PC-3 (cell line): ENCODE measurements around the gene SEMA4B. TPM values are rescaled to one million over a fixed set of nuclear protein-coding genes. Genes with fewer than 3 reads are reported as not detected.
A peak's percentile ranks its signal among the peaks of the same experiment; 100 is the strongest.

Source experiments
- ATAC-seq: fragments of 200-7000 bp; cut with Tn5 transposase; 2 replicates; pipeline ENCODE4 v1.9.1; 2020; ENCODE audit warnings: mild to moderate bottlenecking, moderate library complexity
- BruUV-seq: library from RNA; stranded (reverse); fragments of 400-500 nt; replicated peaks from 2 replicates; lab custom pipeline; 2021; lab: Mats Ljungman, UMichigan
- CTCF ChIA-PET: fragments of 300-600 bp; sonication (Branson Sonifier 250); formaldehyde crosslinking; loops from one replicate; lab custom pipeline; 2022; ENCODE audit warnings: antibody characterized with exemption; lab: Charles Lee
- POLR2A ChIA-PET: fragments of 300-600 bp; sonication (Branson Sonifier 250); formaldehyde crosslinking; loops from one replicate; lab custom pipeline; 2022; ENCODE audit warnings: antibody characterized with exemption; ENCODE audit not compliant: unreplicated experiment; lab: Charles Lee
- DNase-seq: peaks from one replicate; pipeline ENCODE4 v3.0.0-alpha.2; 2015
- H2AFZ ChIP-seq: fragments of 300-600 bp; sonication (generic); 2 replicates; pipeline ENCODE4 v1.6.0; 2016; ENCODE audit warnings: antibody characterized with exemption, low read length
- H3F3A ChIP-seq: fragments of 300-600 bp; sonication (generic); one replicate; pipeline ENCODE4 v1.6.0; 2017; ENCODE audit warnings: antibody characterized with exemption, low read length, control low read depth, mild to moderate bottlenecking; ENCODE audit not compliant: unreplicated experiment
- H3K27ac ChIP-seq: fragments of 300-600 bp; sonication (generic); 2 replicates; pipeline ENCODE4 v1.5.1; 2016; ENCODE audit warnings: mild to moderate bottlenecking, low read length
- H3K27me3 ChIP-seq: fragments of 300-600 bp; sonication (generic); 2 replicates; pipeline ENCODE4 v1.6.1; 2016; ENCODE audit warnings: low read length, mixed read lengths
- H3K36me3 ChIP-seq: fragments of 300-600 bp; sonication (generic); 2 replicates; pipeline ENCODE4 v1.6.1; 2016; ENCODE audit warnings: low read depth, mixed run types, low read length, mixed read lengths
- H3K4me1 ChIP-seq: fragments of 300-600 bp; sonication (generic); 2 replicates; pipeline ENCODE4 v1.5.1; 2016; ENCODE audit warnings: low read length; ENCODE audit not compliant: insufficient read depth
- H3K4me2 ChIP-seq: fragments of 300-600 bp; sonication (generic); 2 replicates; pipeline ENCODE4 v1.6.0; 2016; ENCODE audit warnings: low read length
- H3K4me3 ChIP-seq: fragments of 300-600 bp; sonication (generic); 2 replicates; pipeline ENCODE4 v1.5.1; 2016; ENCODE audit warnings: mild to moderate bottlenecking, low read length, mixed read lengths
- H3K79me2 ChIP-seq: fragments of 300-600 bp; sonication (generic); 2 replicates; pipeline ENCODE4 v1.6.1; 2017; ENCODE audit warnings: low read length, mixed read lengths
- H3K9ac ChIP-seq: fragments of 300-600 bp; sonication (generic); 2 replicates; pipeline ENCODE4 v1.6.0; 2016; ENCODE audit warnings: mild to moderate bottlenecking, low read length
- H3K9me2 ChIP-seq: fragments of 300-600 bp; sonication (generic); replicated peaks from 2 replicates; pipeline ENCODE4 v1.6.1; 2016; ENCODE audit warnings: mixed run types, low read length, mixed read lengths
- H3K9me3 ChIP-seq: fragments of 300-600 bp; sonication (generic); 2 replicates; pipeline ENCODE4 v1.6.1; 2016; ENCODE audit warnings: low read length, mixed read lengths
- H4K20me1 ChIP-seq: fragments of 300-600 bp; sonication (generic); 2 replicates; pipeline ENCODE4 v1.6.1; 2016; ENCODE audit warnings: low read length, mixed read lengths
- CTCF ChIP-seq: fragments of 300-600 bp; sonication (generic); conservative IDR thresholded peaks from 2 replicates; pipeline ENCODE4 v1.5.1; 2017; ENCODE audit warnings: antibody characterized with exemption, low read depth, mild to moderate bottlenecking, low read length
- EZH2 ChIP-seq: fragments of 300-600 bp; sonication (generic); IDR thresholded peaks from one replicate; pipeline ENCODE4 v1.6.1; 2017; ENCODE audit warnings: antibody characterized with exemption, mild to moderate bottlenecking, low read length; ENCODE audit not compliant: unreplicated experiment
- EZH2phosphoT487 ChIP-seq: fragments of 300-600 bp; sonication (generic); IDR thresholded peaks from 2 replicates; pipeline ENCODE4 v1.6.1; 2018; ENCODE audit warnings: mild to moderate bottlenecking, antibody characterized with exemption, low read length, borderline replicate concordance
- intact Hi-C: fragments of 100-400 bp; cut with micrococcal nuclease; formaldehyde crosslinking; loops from 2 replicates; pipeline ENCODE4 v1.9.0; 2023
- total RNA-seq: library from RNA; depleted of rRNA; stranded (reverse); fragments of >200 nt; gene quantifications from 2 replicates; pipeline ENCODE4 v1.2.3, GENCODE V29; 2014

SEMA4B gene
- total RNA-seq, 1 experiment from 2014 or later, result 114 TPM

- Histone ChIP-seq H3K4me3 (peak overlapping the region; percentile 100), H3F3A (peaks cover 12% of the 10 kb centered on the region), H3K4me1 (peaks cover 38% of the 10 kb centered on the region), H3K79me2 (peaks cover 58% of the 10 kb centered on the region), H3K9ac (peak overlapping the region; percentile 100), H3K9me3 (no peaks in the 10 kb centered on the region), H3K4me2 (peak overlapping the region; percentile 99), H3K36me3 (peaks cover 17% of the 10 kb centered on the region), H3K9me2 (no peaks in the 10 kb centered on the region), H4K20me1 (peaks cover 36% of the 10 kb centered on the region), H2AFZ (peak overlapping the region; percentile 65; the same call in 1 of the 2 replicates), H3K27ac (peak overlapping the region; percentile 82), H3K27me3 (no peaks in the 10 kb centered on the region)
- ChIA-PET POLR2A (interaction anchor here (0.6 to 1.0 kb wide), 2 partner anchors 16 to 32 kb away, joined by 3 to 4 read pairs; no protein-coding TSS in a partner anchor), CTCF (interaction anchor here (0.6 kb wide), 1 partner anchor 71 kb away, joined by 3 read pairs; no protein-coding TSS in a partner anchor)
- TF ChIP-seq EZH2, result no peak
- TF ChIP-seq EZH2phosphoT487, result no peak
- no peak for TF ChIP-seq CTCF
- ATAC-seq (peak; percentile 1; the same call in 1 of the 2 replicates), DNase-seq (no peak)
- intact Hi-C loops, result loop anchor here (2.0 kb wide), 1 partner anchor 16 kb away; no protein-coding TSS in a partner anchor
- TSS peak; percentile 45 for BruUV-seq
Measured at GRCh38 chr15:90200534-90201129, 498 bp upstream of the SEMA4B start.

DNA sequence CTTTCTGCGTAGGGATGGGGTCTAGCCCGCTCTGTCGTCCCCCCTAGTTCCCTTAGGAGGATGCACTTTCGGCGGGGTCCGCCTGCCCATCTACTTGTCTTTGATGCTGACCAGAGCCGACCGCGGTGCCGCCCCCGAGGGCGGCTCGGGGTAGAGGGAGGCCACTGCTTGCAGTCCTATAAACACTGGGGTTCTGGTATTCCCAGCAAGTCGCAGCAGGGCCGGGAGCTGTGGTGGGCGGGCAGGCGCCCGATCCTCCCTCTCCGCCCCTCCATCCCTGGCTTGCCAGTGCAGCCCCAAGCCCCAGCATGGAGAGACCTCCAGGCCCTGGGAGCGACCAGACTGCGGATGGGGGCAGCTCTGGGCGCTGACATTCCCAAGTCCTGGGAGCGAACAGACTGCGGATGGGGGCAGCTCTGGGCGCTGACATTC, 830 bp downstream of the SEMA4B start:
- Histone ChIP-seq H3K27ac (peak overlapping the region; percentile 82), H3K9ac (peak overlapping the region; percentile 100), H3K4me3 (peak overlapping the region; percentile 100), H3K4me1 (peaks cover 42% of the 10 kb centered on the region), H3K79me2 (peaks cover 71% of the 10 kb centered on the region), H3K27me3 (no peaks in the 10 kb centered on the region), H3K4me2 (peak overlapping the region; percentile 99), H3F3A (peaks cover 12% of the 10 kb centered on the region), H4K20me1 (peaks cover 46% of the 10 kb centered on the region), H2AFZ (no peak overlapping the region), H3K9me2 (no peaks in the 10 kb centered on the region), H3K9me3 (no peaks in the 10 kb centered on the region), H3K36me3 (peaks cover 30% of the 10 kb centered on the region)
- TF ChIP-seq CTCF (no peak), EZH2 (no peak), EZH2phosphoT487 (no peak)
- ChIA-PET CTCF (interaction anchor here (0.6 kb wide), 1 partner anchor 85 kb away, joined by 3 read pairs; no protein-coding TSS in a partner anchor), POLR2A (no interaction called here)
- DNase-seq, result no peak
- intact Hi-C loops, result loop anchor here (2.0 kb wide), 1 partner anchor 17 kb away; no protein-coding TSS in a partner anchor
- ATAC-seq, result peak; percentile 13
- no TSS peak for BruUV-seq

GRCh38 chr15:90202929-90203328, 1.8 kb downstream of the SEMA4B start:
- Histone ChIP-seq H3K27me3 (no peaks in the 10 kb centered on the region), H3K9me2 (no peaks in the 10 kb centered on the region), H3K4me3 (peak overlapping the region; percentile 100), H2AFZ (no peak overlapping the region), H3K36me3 (peaks cover 38% of the 10 kb centered on the region), H3K9me3 (no peaks in the 10 kb centered on the region), H3K9ac (peak overlapping the region; percentile 100), H4K20me1 (peaks cover 46% of the 10 kb centered on the region), H3K4me2 (peak overlapping the region; percentile 99), H3K4me1 (peaks cover 42% of the 10 kb centered on the region), H3F3A (peaks cover 12% of the 10 kb centered on the region), H3K27ac (peak overlapping the region; percentile 82), H3K79me2 (peaks cover 81% of the 10 kb centered on the region)
- CTCF ChIA-PET, result no interaction called here
- intact Hi-C loops, result no loop called here
- ATAC-seq (no peak), DNase-seq (no peak)
- TF ChIP-seq CTCF, result no peak
- BruUV-seq, result no TSS peak
- POLR2A ChIA-PET, result no interaction called here
